HEK293 (cell line): ENCODE results near the gene SLC1A1.

Source experiments
- CTCF ChIP-seq: fragments of 450-650 bp; formaldehyde crosslinking; IDR thresholded peaks from 2 replicates; pipeline ENCODE4 v1.5.1; 2016; ENCODE audit warnings: missing biosample characterization, missing genetic modification characterization
- KLF7 ChIP-seq: fragments of 450-650 bp; formaldehyde crosslinking; IDR thresholded peaks from 2 replicates; pipeline ENCODE4 v1.5.1; 2016; ENCODE audit warnings: missing biosample characterization, missing genetic modification characterization, borderline replicate concordance
- SETDB1 ChIP-seq: IDR thresholded peaks from one replicate; pipeline ENCODE4 v1.6.1; 2017; ENCODE audit warnings: mild to moderate bottlenecking, low read length, moderate library complexity, mixed read lengths; ENCODE audit not compliant: insufficient read length
- ZBTB10 ChIP-seq: fragments of 450-650 bp; formaldehyde crosslinking; IDR thresholded peaks from 2 replicates; pipeline ENCODE4 v1.5.1; 2016; ENCODE audit warnings: missing biosample characterization, missing genetic modification characterization
- ZBTB7A ChIP-seq: fragments of 450-650 bp; formaldehyde crosslinking; IDR thresholded peaks from 2 replicates; pipeline ENCODE4 v1.5.1; 2016; ENCODE audit warnings: low read depth, missing biosample characterization, missing genetic modification characterization
- ZNF544 ChIP-seq: fragments of 450-650 bp; formaldehyde crosslinking; IDR thresholded peaks from 2 replicates; pipeline ENCODE4 v1.5.0; 2017; ENCODE audit warnings: missing biosample characterization, missing genetic modification characterization
- ZNF585B ChIP-seq: fragments of 450-650 bp; formaldehyde crosslinking; IDR thresholded peaks from 2 replicates; pipeline ENCODE4 v1.5.1; 2016; ENCODE audit warnings: missing biosample characterization, missing genetic modification characterization
- TF ChIP-seq, protein P1 (sequence below): sonication (generic); formaldehyde crosslinking; IDR thresholded peaks from 2 replicates; pipeline ENCODE4 v1.8.1; 2022; ENCODE audit warnings: mild to moderate bottlenecking, moderate library complexity, missing genetic modification reagents

GRCh38 chr9:4603830-4604229 is 113.6 kb downstream of the SLC1A1 start:
- TF ChIP-seq SETDB1 (no peak), ZBTB10 (tag by site-specific recombination) (no peak), ZNF585B (no peak), ZNF544 (tag by site-specific recombination) (no peak), KLF7 (tag by site-specific recombination) (no peak), CTCF (tag by site-specific recombination) (no peak), ZBTB7A (no peak)
- TF ChIP-seq, protein P1, sequence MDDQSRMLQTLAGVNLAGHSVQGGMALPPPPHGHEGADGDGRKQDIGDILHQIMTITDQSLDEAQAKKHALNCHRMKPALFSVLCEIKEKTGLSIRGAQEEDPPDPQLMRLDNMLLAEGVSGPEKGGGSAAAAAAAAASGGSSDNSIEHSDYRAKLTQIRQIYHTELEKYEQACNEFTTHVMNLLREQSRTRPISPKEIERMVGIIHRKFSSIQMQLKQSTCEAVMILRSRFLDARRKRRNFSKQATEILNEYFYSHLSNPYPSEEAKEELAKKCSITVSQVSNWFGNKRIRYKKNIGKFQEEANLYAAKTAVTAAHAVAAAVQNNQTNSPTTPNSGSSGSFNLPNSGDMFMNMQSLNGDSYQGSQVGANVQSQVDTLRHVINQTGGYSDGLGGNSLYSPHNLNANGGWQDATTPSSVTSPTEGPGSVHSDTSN (CRISPR knock-in tag): no peak
